Aorta (tissue), 5 donors: Measurements from ENCODE around the gene HBB. TPM values are rescaled to one million over a fixed set of nuclear protein-coding genes. Genes with fewer than 3 reads are reported as not detected.
A peak's percentile ranks its signal among the peaks of the same experiment; 100 is the strongest.

ENCODE experiments used
- ATAC-seq: fragments of 200-7000 bp; cut with Tn5 transposase; one replicate; pipeline ENCODE4 v1.9.1; 2022; ENCODE audit warnings: moderate library complexity; ENCODE audit not compliant: low FRiP score
- DNase-seq, 2 donors: peaks; one replicate each; pipeline ENCODE4 v3.0.0-alpha.2; 2020
- H3K27ac ChIP-seq, 2 donors: one replicate each; pipeline ENCODE4 v1.5.1; 2013; ENCODE audit warnings: low read length in 2 of 2, mild to moderate bottlenecking in 2 of 2, moderate library complexity in 2 of 2, control low read depth in 1 of 2, inconsistent platforms in 1 of 2, low read depth in 1 of 2
- H3K27me3 ChIP-seq, 2 donors: one replicate each; pipeline ENCODE4 v1.6.1; 2013; ENCODE audit warnings: control low read depth in 1 of 2, low read length in 1 of 2, mild to moderate bottlenecking in 1 of 2, moderate library complexity in 1 of 2; ENCODE audit not compliant: insufficient read depth in 2 of 2, control insufficient read depth in 1 of 2
- H3K36me3 ChIP-seq, 2 donors: one replicate each; pipeline ENCODE4 v1.6.1; 2013; ENCODE audit warnings: control low read depth in 1 of 2, low read length in 1 of 2, mild to moderate bottlenecking in 1 of 2; ENCODE audit not compliant: insufficient read depth in 2 of 2, control insufficient read depth in 1 of 2
- H3K4me1 ChIP-seq, 2 donors: one replicate each; pipeline ENCODE4 v1.6.1; 2013; ENCODE audit warnings: low read length in 2 of 2, control low read depth in 1 of 2, mild to moderate bottlenecking in 1 of 2, moderate library complexity in 1 of 2; ENCODE audit not compliant: insufficient read depth in 2 of 2, control insufficient read depth in 1 of 2
- H3K4me3 ChIP-seq, 2 donors: one replicate each; pipeline ENCODE4 v1.5.1; 2013; ENCODE audit warnings: low read length in 2 of 2, control low read depth in 1 of 2, mild to moderate bottlenecking in 1 of 2
- H3K9me3 ChIP-seq: one replicate; pipeline ENCODE4 v1.6.1; 2013; ENCODE audit warnings: mild to moderate bottlenecking, low read length; ENCODE audit not compliant: control insufficient read depth
- WGBS, 2 donors: extraction: QIAGEN DNeasy Blood & Tissue Kit; methylation state at CpG; one replicate each; pipeline ENCODE4 v1.1.7; 2013; 5-methylcytosine and 5-hydroxymethylcytosine counted together
- intact Hi-C, 2 donors: fragments of 100-400 bp; cut with DNase I; formaldehyde crosslinking; loops; one replicate each; pipeline versions ENCODE4 v1.14.2 to v1.15.0; 2022
- long read RNA-seq, 2 donors: library from polyadenylated mRNA; unstranded; transcript quantifications; one replicate each; pipeline ENCODE4 v2.0.0, GENCODE V29; 2020 to 2021
- polyA plus RNA-seq, 2 donors: library from polyadenylated mRNA; stranded (reverse); fragments of 200-250 nt; gene quantifications; one replicate each; pipeline ENCODE4 v1.2.3, GENCODE V29; 2013
- total RNA-seq, 2 donors: library from RNA; stranded (reverse); fragmentation: NEBNext Ultra II Directional; extraction: Animal tissue kit (Norgen Biotek cat#: 25700); gene quantifications; one replicate each; pipeline ENCODE4 v1.2.1, GENCODE V29; 2021
- donor health status: healthy with polysubstance abuse.
- donor health status: Bipolar disorder and iron deficiency.
- donor health status: DM: no; HTN: no; CAD: no.
- donor health status: DM: no; HTN: no; CAD: no.
- donor health status: DM: yes; HTN: yes; CAD: no.

Gene HBB
- 1,000 to 10,000 TPM in 1 of 2 donors, 100 to 1,000 TPM in 1; 649 to 2,087 TPM for total RNA-seq
- polyA plus RNA-seq: 10 to 100 TPM; 12.6 to 26.3 TPM
- long read RNA-seq, donor 1, transcript HBB-201 (3 exons, 628 nt): major isoform, 25 of 27 reads
- long read RNA-seq, donor 1, partial matches to known transcripts: 0 of 27 reads
- long read RNA-seq, donor 1, other reads (novel, unspliced or antisense): 0 of 27 reads
- long read RNA-seq, donor 2, transcript HBB-203 (2 exons, 319 nt): minor isoform, 9 of 122 reads
- long read RNA-seq, donor 2, transcript HBB-201 (3 exons, 628 nt): major isoform, 112 of 122 reads
- long read RNA-seq, donor 2, partial matches to known transcripts: 1 of 122 reads
- long read RNA-seq, donor 2, other reads (novel, unspliced or antisense): 0 of 122 reads

- no peaks in the 10 kb centered on the region for H3K27me3 ChIP-seq
- no peak within 1 kb of the TSS for H3K27ac ChIP-seq
- no peak within 1 kb of the TSS for H3K4me3 ChIP-seq
- H3K4me1 ChIP-seq: no peaks in the 10 kb centered on the region
- intact Hi-C loops: no loop called here
- H3K36me3 ChIP-seq: no peaks in the 10 kb centered on the region
- no peak for DNase-seq
- 78 to 89% methylated on average over 3 of the region's 3 CpGs for WGBS, 2 donors
- no peaks in the 10 kb centered on the region for H3K9me3 ChIP-seq
- ATAC-seq: peak; percentile 54
These were observed at the start of gene HBB for GRCh38 chr11:5226732-5227310. TSS of gene HBB (minus strand) at chr11:5227071. CDS start at chr11:5227021, 50 bp downstream.

- intact Hi-C loops: no loop called here
- DNase-seq (no peak), ATAC-seq (no peak)
- 63 to 67% methylated on average over 6 of the region's 6 CpGs for WGBS, 2 donors
- no peaks in the 10 kb centered on the region for H3K9me3 ChIP-seq
- H3K36me3 ChIP-seq: no peaks in the 10 kb centered on the region
- no peak overlapping the region for H3K4me3 ChIP-seq
- H3K27me3 ChIP-seq: no peaks in the 10 kb centered on the region
- no peak overlapping the region for H3K27ac ChIP-seq
- no peaks in the 10 kb centered on the region for H3K4me1 ChIP-seq
These were observed 48.7 kb upstream of the HBB start for GRCh38 chr11:5275369-5276110.

- H3K27ac ChIP-seq: no peak overlapping the region
- peaks cover 0 to 3% of the 10 kb centered on the region in 2 donors for H3K27me3 ChIP-seq
- intact Hi-C loops: no loop called here
- DNase-seq (no peak), ATAC-seq (no peak)
- no peaks in the 10 kb centered on the region for H3K9me3 ChIP-seq
- no peaks in the 10 kb centered on the region for H3K36me3 ChIP-seq
- H3K4me3 ChIP-seq: no peak overlapping the region
- WGBS, 2 donors: 74 to 75% methylated on average over 5 of the region's 5 CpGs
- no peaks in the 10 kb centered on the region for H3K4me1 ChIP-seq
These were observed 47.5 kb upstream of the HBB start for GRCh38 chr11:5274395-5274794.

GRCh38 chr11:5272395-5273017 is 45.6 kb upstream of the HBB start:
- Histone ChIP-seq H3K9me3 (no peaks in the 10 kb centered on the region), H3K36me3 (no peaks in the 10 kb centered on the region), H3K27ac (no peak overlapping the region), H3K4me1 (no peaks in the 10 kb centered on the region), H3K4me3 (no peak overlapping the region), H3K27me3 (peaks cover 0 to 3% of the 10 kb centered on the region in 2 donors)
- no peak for ATAC-seq
- 65 to 66% methylated on average over 4 of the region's 4 CpGs for WGBS, 2 donors
- intact Hi-C loops: no loop called here
- no peak for DNase-seq

GRCh38 chr11:5269715-5270147 is 42.9 kb upstream of the HBB start, which contains the start of gene HBE1:
TSS of gene HBE1 (minus strand) at chr11:5269945. CDS start at chr11:5269890, 55 bp downstream.
- DNase-seq (no peak), ATAC-seq (no peak)
- Histone ChIP-seq H3K36me3 (no peaks in the 10 kb centered on the region), H3K27me3 (peaks cover 0 to 3% of the 10 kb centered on the region in 2 donors), H3K4me1 (no peaks in the 10 kb centered on the region), H3K27ac (no peak within 1 kb of the TSS), H3K9me3 (no peaks in the 10 kb centered on the region), H3K4me3 (no peak within 1 kb of the TSS)
- WGBS, 2 donors: 21 to 37% methylated on average over 4 of the region's 4 CpGs
- intact Hi-C loops: no loop called here

GRCh38 chr11:5267033-5267563 is 40.2 kb upstream of the HBB start:
- H3K27me3 ChIP-seq: peaks cover 0 to 3% of the 10 kb centered on the region in 2 donors
- WGBS, 2 donors: 87 to 90% methylated on average over 2 of the region's 2 CpGs
- ATAC-seq (no peak), DNase-seq (no peak)
- no peak overlapping the region for H3K4me3 ChIP-seq
- no peak overlapping the region for H3K27ac ChIP-seq
- H3K9me3 ChIP-seq: no peaks in the 10 kb centered on the region
- intact Hi-C loops: no loop called here
- H3K4me1 ChIP-seq: no peaks in the 10 kb centered on the region
- H3K36me3 ChIP-seq: no peaks in the 10 kb centered on the region

GRCh38 chr11:5266609-5267008 is 39.7 kb upstream of the HBB start:
- H3K27me3 ChIP-seq: peaks cover 0 to 3% of the 10 kb centered on the region in 2 donors
- H3K4me1 ChIP-seq: no peaks in the 10 kb centered on the region
- ATAC-seq (no peak), DNase-seq (no peak)
- H3K27ac ChIP-seq: no peak overlapping the region
- no peak overlapping the region for H3K4me3 ChIP-seq
- H3K9me3 ChIP-seq: no peaks in the 10 kb centered on the region
- H3K36me3 ChIP-seq: no peaks in the 10 kb centered on the region
- intact Hi-C loops: no loop called here

- DNase-seq: no peak
These were observed 39.0 kb upstream of the HBB start for GRCh38 chr11:5265832-5266231.

More at GRCh38 chr11:5265832-5266231, 39.0 kb upstream of the HBB start:
- Histone ChIP-seq H3K27ac (no peak overlapping the region), H3K27me3 (peaks cover 0 to 3% of the 10 kb centered on the region in 2 donors), H3K4me3 (no peak overlapping the region), H3K36me3 (no peaks in the 10 kb centered on the region), H3K4me1 (no peaks in the 10 kb centered on the region), H3K9me3 (no peaks in the 10 kb centered on the region)
- no peak for ATAC-seq
- 39 to 43% methylated on average over 2 of the region's 2 CpGs for WGBS, 2 donors
- intact Hi-C loops: no loop called here
